ENCODE measurements around the gene DNASE1. TPM values are rescaled to one million over a fixed set of nuclear protein-coding genes. Genes with fewer than 3 reads are reported as not detected.

Gene DNASE1
- total RNA-seq, 4 donors from 2014 or later = 5.7 to 13.4 (median 9.9) TPM

GRCh38 chr16:3661311-3661710 is 6.8 kb downstream of the DNASE1 start:
- peaks cover 42 to 100% (median 61%) of the 10 kb centered on the region in 3 donors for H3K36me3 ChIP-seq
- no peak for DNase-seq
- WGBS, 2 donors = 83 to 91% methylated on average over 6 to 9 of the region's 12 CpGs

DNA sequence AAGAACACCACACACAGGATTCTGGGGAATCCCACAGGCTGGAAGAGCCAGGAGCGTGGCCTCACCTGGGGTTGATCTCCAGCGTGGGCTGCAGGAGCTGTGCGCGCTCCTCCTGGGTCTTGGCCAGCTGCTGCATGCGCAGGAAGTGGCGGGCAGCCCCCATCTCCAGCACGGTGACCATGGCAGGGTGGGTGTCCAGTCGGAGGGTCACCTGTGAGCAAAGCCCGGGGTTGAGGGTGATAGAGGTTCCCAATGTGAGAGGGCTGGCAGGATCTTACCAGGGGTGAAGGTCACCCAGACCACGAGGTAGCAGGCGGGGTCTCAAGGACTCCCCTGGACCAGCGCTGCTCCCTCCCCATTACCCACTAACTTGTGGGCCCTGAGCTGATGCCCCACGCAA is 7.4 kb downstream of the DNASE1 start:
- no peaks in the 10 kb centered on the region for H3K4me1 ChIP-seq
- 87 to 93% methylated on average over 3 to 5 of the region's 13 CpGs for WGBS, 2 donors
- intact Hi-C loops (cut with DNase I) = no loop called here
- H3K9me3 ChIP-seq = no peaks in the 10 kb centered on the region
- H3K36me3 ChIP-seq = peaks cover 38 to 100% (median 55%) of the 10 kb centered on the region in 3 donors
- H3K27ac ChIP-seq = no peak overlapping the region
- no peak overlapping the region for H3K4me3 ChIP-seq
- TF ChIP-seq, protein P1, sequence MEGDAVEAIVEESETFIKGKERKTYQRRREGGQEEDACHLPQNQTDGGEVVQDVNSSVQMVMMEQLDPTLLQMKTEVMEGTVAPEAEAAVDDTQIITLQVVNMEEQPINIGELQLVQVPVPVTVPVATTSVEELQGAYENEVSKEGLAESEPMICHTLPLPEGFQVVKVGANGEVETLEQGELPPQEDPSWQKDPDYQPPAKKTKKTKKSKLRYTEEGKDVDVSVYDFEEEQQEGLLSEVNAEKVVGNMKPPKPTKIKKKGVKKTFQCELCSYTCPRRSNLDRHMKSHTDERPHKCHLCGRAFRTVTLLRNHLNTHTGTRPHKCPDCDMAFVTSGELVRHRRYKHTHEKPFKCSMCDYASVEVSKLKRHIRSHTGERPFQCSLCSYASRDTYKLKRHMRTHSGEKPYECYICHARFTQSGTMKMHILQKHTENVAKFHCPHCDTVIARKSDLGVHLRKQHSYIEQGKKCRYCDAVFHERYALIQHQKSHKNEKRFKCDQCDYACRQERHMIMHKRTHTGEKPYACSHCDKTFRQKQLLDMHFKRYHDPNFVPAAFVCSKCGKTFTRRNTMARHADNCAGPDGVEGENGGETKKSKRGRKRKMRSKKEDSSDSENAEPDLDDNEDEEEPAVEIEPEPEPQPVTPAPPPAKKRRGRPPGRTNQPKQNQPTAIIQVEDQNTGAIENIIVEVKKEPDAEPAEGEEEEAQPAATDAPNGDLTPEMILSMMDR (IDR thresholded peaks at IDR 0.05) = no peak
- TF ChIP-seq POLR2A (IDR thresholded peaks at IDR 0.05) = no peak
- no peak for DNase-seq
- H3K27me3 ChIP-seq = no peaks in the 10 kb centered on the region

More at GRCh38 chr16:3661311-3661710, 6.8 kb downstream of the DNASE1 start:
- Histone ChIP-seq H3K4me3 (no peak overlapping the region), H3K4me1 (no peaks in the 10 kb centered on the region), H3K9me3 (no peaks in the 10 kb centered on the region), H3K27me3 (no peaks in the 10 kb centered on the region), H3K27ac (no peak overlapping the region)
- no peak for TF ChIP-seq POLR2A (IDR thresholded peaks at IDR 0.05)
- TF ChIP-seq, protein P1 (IDR thresholded peaks at IDR 0.05) = no peak
- intact Hi-C loops (cut with DNase I) = no loop called here

DNA sequence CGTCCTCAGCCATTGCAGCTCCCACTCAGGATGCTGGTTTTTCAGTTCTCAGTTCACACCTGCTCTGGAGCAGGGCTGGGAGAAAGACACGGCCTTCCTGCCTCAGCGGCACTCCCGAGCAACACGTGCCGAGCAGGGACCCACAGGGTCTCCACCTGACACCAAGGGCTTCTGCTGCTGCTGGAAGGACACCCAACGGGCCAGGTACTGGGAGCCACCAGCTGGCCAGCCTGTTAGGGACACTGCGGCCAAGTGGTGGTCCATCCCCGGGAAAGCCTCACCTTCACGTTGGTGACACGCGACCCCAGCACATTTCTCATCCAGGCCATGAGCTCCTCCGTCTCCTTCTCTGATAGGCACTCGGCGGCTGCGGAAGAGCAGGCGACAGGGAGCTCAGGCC is 8.1 kb downstream of the DNASE1 start:
- DNase-seq = no peak
- no peak overlapping the region for H3K27ac ChIP-seq
- peaks cover 31 to 98% (median 49%) of the 10 kb centered on the region in 3 donors for H3K36me3 ChIP-seq
- intact Hi-C loops (cut with DNase I) = no loop called here
- no peak for TF ChIP-seq POLR2A (IDR thresholded peaks at IDR 0.05)
- TF ChIP-seq, protein P1 (IDR thresholded peaks at IDR 0.05) = no peak
- WGBS, 2 donors = 80 to 81% methylated on average over 1 to 5 of the region's 17 CpGs
- H3K4me3 ChIP-seq = no peak overlapping the region
- no peaks in the 10 kb centered on the region for H3K27me3 ChIP-seq
- H3K4me1 ChIP-seq = no peaks in the 10 kb centered on the region
- no peaks in the 10 kb centered on the region for H3K9me3 ChIP-seq

GRCh38 chr16:3664187-3664896 is 9.9 kb downstream of the DNASE1 start:
- 97% methylated on average over 7 of the region's 31 CpGs; no CpG with 5 or more reads in 1 of the 2 donors for WGBS, 2 donors
- TF ChIP-seq, protein P1 (IDR thresholded peaks at IDR 0.05) = no peak
- TF ChIP-seq POLR2A (IDR thresholded peaks at IDR 0.05) = no peak
- Histone ChIP-seq H3K4me1 (no peaks in the 10 kb centered on the region), H3K27me3 (no peaks in the 10 kb centered on the region), H3K4me3 (no peak overlapping the region), H3K9me3 (no peaks in the 10 kb centered on the region), H3K27ac (no peak overlapping the region), H3K36me3 (peaks cover 29 to 97% (median 37%) of the 10 kb centered on the region in 3 donors)
- no peak for DNase-seq
- intact Hi-C loops (cut with DNase I) = no loop called here

GRCh38 chr16:3665508-3665907 is 11.0 kb downstream of the DNASE1 start:
- H3K27ac ChIP-seq = no peak overlapping the region
- DNase-seq = no peak
- 75% methylated on average over 3 to 4 of the region's 6 CpGs for WGBS, 2 donors
- no peak for TF ChIP-seq POLR2A (IDR thresholded peaks at IDR 0.05)
- TF ChIP-seq, protein P1 (IDR thresholded peaks at IDR 0.05) = no peak
- peaks cover 29 to 91% (median 37%) of the 10 kb centered on the region in 3 donors for H3K36me3 ChIP-seq
- H3K27me3 ChIP-seq = no peaks in the 10 kb centered on the region
- H3K4me3 ChIP-seq = no peak overlapping the region
- intact Hi-C loops (cut with DNase I) = no loop called here
- no peaks in the 10 kb centered on the region for H3K4me1 ChIP-seq
- no peaks in the 10 kb centered on the region for H3K9me3 ChIP-seq
